Upper lobe of left lung (tissue), 6 donors: Measurements from ENCODE around the gene NMB. TPM values are rescaled to one million over a fixed set of nuclear protein-coding genes. Genes with fewer than 3 reads are reported as not detected.

Experiments used
- ATAC-seq, 2 donors: fragments of 200-7000 bp; cut with Tn5 transposase; one replicate each; pipeline ENCODE4 v1.9.1; 2022; ENCODE audit warnings: mild to moderate bottlenecking in 2 of 2, moderate library complexity in 2 of 2; ENCODE audit not compliant: low FRiP score in 2 of 2
- DNase-seq, 2 donors: peaks; one replicate each; pipeline ENCODE4 v3.0.0-alpha.2; 2019 to 2020
- H3K27ac ChIP-seq, 4 donors: fragments of 200-600 bp; sonication (generic); one replicate each; pipeline ENCODE4 v1.5.1; 2016 to 2019
- H3K27me3 ChIP-seq, 4 donors: fragments of 200-600 bp; sonication (generic); one replicate each; pipeline ENCODE4 v1.5.1; 2017 to 2019
- H3K36me3 ChIP-seq, 4 donors: fragments of 200-600 bp; sonication (generic); one replicate each; pipeline ENCODE4 v1.5.1; 2016 to 2019
- H3K4me1 ChIP-seq, 4 donors: fragments of 200-600 bp; sonication (generic); one replicate each; pipeline ENCODE4 v1.5.1; 2018 to 2019
- H3K4me3 ChIP-seq, 4 donors: fragments of 200-600 bp; sonication (generic); one replicate each; pipeline ENCODE4 v1.5.1; 2017 to 2019; ENCODE audit warnings: mild to moderate bottlenecking in 2 of 4, moderate library complexity in 1 of 4
- H3K9me3 ChIP-seq, 4 donors: fragments of 200-600 bp; sonication (generic); one replicate each; pipeline ENCODE4 v1.5.1; 2018 to 2019
- EP300 ChIP-seq, 4 donors: sonication (generic); formaldehyde crosslinking; IDR thresholded peaks; one replicate each; pipeline ENCODE4 v1.5.1; 2017; ENCODE audit warnings: antibody characterized with exemption in 4 of 4, control low read depth in 2 of 4
- POLR2A ChIP-seq, 4 donors: fragments of 450-650 bp; IDR thresholded peaks; one replicate each; pipeline ENCODE4 v1.5.1; 2016 to 2017; ENCODE audit warnings: antibody characterized with exemption in 4 of 4, mild to moderate bottlenecking in 2 of 4
- POLR2AphosphoS5 ChIP-seq, 2 donors: sonication (generic); formaldehyde crosslinking; IDR thresholded peaks; one replicate each; pipeline ENCODE4 v1.5.1; 2017; ENCODE audit warnings: antibody characterized with exemption in 2 of 2
- WGBS, 2 donors: methylation state at CpG; one replicate each; pipeline ENCODE4 v1.1.5; 2017 to 2018; 5-methylcytosine and 5-hydroxymethylcytosine counted together
- total RNA-seq, 6 donors: library from RNA; depleted of rRNA in 4 of 6; stranded (reverse); fragments of >200 nt in 4 of 6; gene quantifications; one replicate each; pipeline versions ENCODE4 v1.1.0 to v1.2.1, GENCODE V29; 2016 to 2021
- TF ChIP-seq, protein P1 (sequence below), 6 experiments: fragments of 450-650 bp in 4 of 6; fragments of 200-600 bp in 2 of 6; sonication (generic) in 2 of 6; IDR thresholded peaks; one replicate each; pipeline ENCODE4 v1.5.1; 2016 to 2019; ENCODE audit warnings: antibody characterized with exemption in 6 of 6
- donor health status: DM: no; HTN: no; CAD: no; lungs with moderate emphysema.
- donor health status: DM: no; HTN: yes; CAD: no; lungs with severe emphysema.

The NMB gene
- total RNA-seq, 6 donors from 2014 or later, result 4.7 to 13.1 (median 5.7) TPM; not detected in 1

DNA sequence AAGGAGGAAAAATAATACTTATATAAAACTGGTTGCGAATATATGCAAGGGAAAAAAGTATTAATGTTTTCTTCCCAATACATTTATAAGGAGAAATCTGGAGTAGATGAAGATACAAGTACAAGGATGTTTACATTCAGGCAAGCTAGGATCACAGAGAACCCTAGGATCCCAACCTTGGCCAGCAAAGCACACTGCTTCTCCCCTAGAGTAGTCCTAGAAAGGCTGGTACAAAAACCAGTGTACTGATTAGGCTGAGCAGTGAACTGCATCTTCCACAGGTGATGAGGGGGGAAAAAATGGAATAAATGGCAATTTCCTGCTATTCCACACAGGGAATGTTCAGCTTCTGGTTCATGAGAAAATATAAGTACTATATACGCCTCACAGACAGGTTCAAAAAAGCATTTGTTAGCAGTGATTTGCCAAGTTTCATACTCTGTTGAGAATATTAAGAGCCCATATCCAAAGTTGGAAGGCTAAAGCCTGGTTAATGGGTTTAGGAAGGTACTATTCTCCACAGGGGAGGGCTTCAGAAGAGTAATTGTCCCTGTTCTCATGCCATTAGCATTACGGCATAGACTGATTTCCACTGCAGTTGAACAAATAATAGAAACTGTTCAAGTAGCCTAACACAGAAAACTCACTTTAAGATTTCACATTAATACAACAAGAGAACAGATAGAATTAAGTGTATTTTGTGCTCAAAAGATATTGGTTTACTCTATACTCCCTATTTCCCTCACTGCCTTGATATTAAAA, 10.4 kb upstream of the NMB start:
- Histone ChIP-seq H3K36me3 (peaks cover 7 to 76% (median 23%) of the 10 kb centered on the region in 4 donors), H3K9me3 (no peaks in the 10 kb centered on the region), H3K27ac (no peak overlapping the region), H3K4me3 (no peak overlapping the region), H3K4me1 (peaks cover 0 to 6% (median 2%) of the 10 kb centered on the region in 4 donors), H3K27me3 (no peaks in the 10 kb centered on the region)
- TF ChIP-seq EP300 (IDR thresholded peaks at IDR 0.05), result no peak
- TF ChIP-seq, protein P1, sequence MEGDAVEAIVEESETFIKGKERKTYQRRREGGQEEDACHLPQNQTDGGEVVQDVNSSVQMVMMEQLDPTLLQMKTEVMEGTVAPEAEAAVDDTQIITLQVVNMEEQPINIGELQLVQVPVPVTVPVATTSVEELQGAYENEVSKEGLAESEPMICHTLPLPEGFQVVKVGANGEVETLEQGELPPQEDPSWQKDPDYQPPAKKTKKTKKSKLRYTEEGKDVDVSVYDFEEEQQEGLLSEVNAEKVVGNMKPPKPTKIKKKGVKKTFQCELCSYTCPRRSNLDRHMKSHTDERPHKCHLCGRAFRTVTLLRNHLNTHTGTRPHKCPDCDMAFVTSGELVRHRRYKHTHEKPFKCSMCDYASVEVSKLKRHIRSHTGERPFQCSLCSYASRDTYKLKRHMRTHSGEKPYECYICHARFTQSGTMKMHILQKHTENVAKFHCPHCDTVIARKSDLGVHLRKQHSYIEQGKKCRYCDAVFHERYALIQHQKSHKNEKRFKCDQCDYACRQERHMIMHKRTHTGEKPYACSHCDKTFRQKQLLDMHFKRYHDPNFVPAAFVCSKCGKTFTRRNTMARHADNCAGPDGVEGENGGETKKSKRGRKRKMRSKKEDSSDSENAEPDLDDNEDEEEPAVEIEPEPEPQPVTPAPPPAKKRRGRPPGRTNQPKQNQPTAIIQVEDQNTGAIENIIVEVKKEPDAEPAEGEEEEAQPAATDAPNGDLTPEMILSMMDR (IDR thresholded peaks at IDR 0.05), result no peak
- no peak for TF ChIP-seq POLR2AphosphoS5 (IDR thresholded peaks at IDR 0.05)
- TF ChIP-seq POLR2A (IDR thresholded peaks at IDR 0.05), result no peak
- no peak for ATAC-seq
- no peak for DNase-seq
- 99 to 100% methylated on average over 3 of the region's 3 CpGs for WGBS, 2 donors

DNA sequence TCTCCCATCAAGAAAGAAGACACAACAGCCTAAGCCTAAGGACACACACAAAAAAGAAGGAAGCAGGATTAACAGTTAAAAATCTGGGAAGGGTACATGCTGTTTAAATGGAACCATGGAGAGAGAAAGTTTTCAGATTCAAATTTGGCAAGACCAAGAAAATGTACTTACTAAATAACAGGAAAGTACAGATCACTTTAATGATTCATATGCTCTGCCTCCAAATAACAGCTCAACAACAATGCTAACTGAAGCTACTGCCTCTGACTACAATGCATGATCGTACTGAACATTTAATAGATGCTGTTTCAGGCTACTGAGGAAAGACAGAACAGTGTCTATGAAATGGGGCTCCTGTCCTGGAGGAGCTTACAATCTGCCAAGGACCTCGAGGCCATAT, 8.4 kb upstream of the NMB start:
- Histone ChIP-seq H3K4me3 (no peak overlapping the region), H3K27ac (no peak overlapping the region), H3K9me3 (no peaks in the 10 kb centered on the region), H3K4me1 (peaks cover 0 to 2% (median under 1%) of the 10 kb centered on the region in 4 donors), H3K27me3 (no peaks in the 10 kb centered on the region), H3K36me3 (peaks cover 7 to 69% (median 23%) of the 10 kb centered on the region in 4 donors)
- 74 to 86% methylated on average over 2 of the region's 2 CpGs for whole genome bisulfite sequencing, 2 donors
- ATAC-seq (no peak), DNase-seq (no peak)
- TF ChIP-seq POLR2A (IDR thresholded peaks at IDR 0.05) (no peak), POLR2AphosphoS5 (IDR thresholded peaks at IDR 0.05) (no peak), EP300 (IDR thresholded peaks at IDR 0.05) (no peak)
- TF ChIP-seq, protein P1 (IDR thresholded peaks at IDR 0.05), result no peak

DNA sequence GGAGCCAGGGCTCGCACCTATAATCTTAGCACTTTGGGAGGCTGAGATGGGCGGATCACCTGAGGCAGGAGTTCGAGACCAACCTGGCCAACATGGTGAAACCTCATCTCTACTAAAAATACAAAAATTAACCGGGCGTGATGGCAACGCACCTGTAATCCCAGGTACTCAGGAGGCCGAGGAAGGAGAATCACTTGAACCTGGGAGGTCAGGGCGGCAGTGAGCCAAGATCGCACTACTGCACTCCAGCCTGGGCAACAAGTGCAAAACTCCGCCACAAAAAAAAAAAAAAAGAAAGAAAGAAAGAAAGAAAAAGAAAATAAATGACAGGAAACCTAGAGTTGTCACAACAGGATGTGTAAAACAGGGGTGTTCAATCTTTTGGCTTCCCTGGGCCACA, 3.0 kb upstream of the NMB start:
- Histone ChIP-seq H3K27ac (no peak overlapping the region), H3K9me3 (no peaks in the 10 kb centered on the region), H3K4me1 (peaks cover 10 to 20% (median 13%) of the 10 kb centered on the region in 4 donors), H3K4me3 (no peak overlapping the region), H3K36me3 (peaks cover 0 to 20% (median 3%) of the 10 kb centered on the region in 4 donors), H3K27me3 (no peaks in the 10 kb centered on the region)
- ATAC-seq (no peak), DNase-seq (no peak)
- TF ChIP-seq POLR2AphosphoS5 (IDR thresholded peaks at IDR 0.05) (no peak), POLR2A (IDR thresholded peaks at IDR 0.05) (no peak), EP300 (IDR thresholded peaks at IDR 0.05) (no peak)
- TF ChIP-seq, protein P1 (IDR thresholded peaks at IDR 0.05), result no peak
- WGBS, 2 donors, result 94 to 99% methylated on average over 10 of the region's 10 CpGs

DNA sequence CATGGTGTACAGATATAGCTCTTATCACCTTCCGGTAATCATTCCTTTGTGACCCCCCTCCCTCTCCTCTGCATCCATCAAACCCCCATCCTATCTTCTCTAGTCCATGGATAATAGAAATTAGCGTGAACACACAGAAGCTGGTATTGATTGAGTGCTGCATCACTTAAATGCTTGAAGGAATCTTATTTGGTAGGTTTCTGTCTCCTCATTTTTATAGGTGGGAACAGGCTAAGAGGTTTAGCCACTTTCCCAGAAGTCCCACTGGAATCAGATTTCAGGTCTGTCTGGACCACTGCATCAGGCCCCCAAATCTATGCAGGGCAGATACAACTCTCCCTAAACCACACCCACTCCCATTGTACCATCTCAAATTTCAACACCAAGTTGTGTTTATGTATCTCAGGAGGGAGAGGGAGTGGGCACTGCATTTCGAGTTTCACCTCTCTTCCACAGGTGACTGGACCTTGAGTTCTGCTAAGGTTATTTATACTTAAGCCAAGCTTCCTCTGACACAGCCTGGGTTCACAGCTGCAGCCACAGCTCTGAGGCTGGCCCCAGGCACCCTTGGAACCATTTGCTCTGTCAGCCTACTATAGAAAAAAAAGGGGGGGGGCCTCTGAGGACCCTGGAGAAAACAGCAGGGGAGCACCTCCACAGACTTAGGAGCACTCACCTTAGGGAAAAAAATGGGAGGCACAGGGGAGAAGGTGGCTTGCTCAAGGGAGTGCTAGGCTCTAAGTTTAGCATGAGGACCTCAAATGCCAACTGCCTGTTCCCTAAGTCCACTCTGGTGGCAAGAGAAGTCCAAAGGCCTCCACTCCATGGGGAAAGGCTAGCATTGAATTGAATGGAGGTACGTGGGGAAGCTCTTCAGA, 2.1 kb upstream of the NMB start:
- peaks cover 11 to 25% (median 14%) of the 10 kb centered on the region in 4 donors for H3K4me1 ChIP-seq
- ATAC-seq (no peak), DNase-seq (no peak)
- H3K27me3 ChIP-seq, result no peaks in the 10 kb centered on the region
- no peak overlapping the region for H3K27ac ChIP-seq
- peaks cover 0 to 12% (median 0%) of the 10 kb centered on the region in 4 donors for H3K36me3 ChIP-seq
- H3K9me3 ChIP-seq, result no peaks in the 10 kb centered on the region
- TF ChIP-seq POLR2AphosphoS5 (IDR thresholded peaks at IDR 0.05) (no peak), EP300 (IDR thresholded peaks at IDR 0.05) (no peak), POLR2A (IDR thresholded peaks at IDR 0.05) (no peak)
- TF ChIP-seq, protein P1 (IDR thresholded peaks at IDR 0.05), result no peak
- H3K4me3 ChIP-seq, result no peak overlapping the region
- 85 to 90% methylated on average over 4 of the region's 4 CpGs for WGBS, 2 donors
